GM20000 (cell line): ENCODE data around the gene MAP2K3.
A peak's percentile ranks its signal among the peaks of the same experiment; 100 is the strongest.
"Not testable (repeated sequence)": the region's sequence is repeated elsewhere in the genome, so short reads cannot be mapped to it uniquely, and the experiment has no call there.

Source experiments
- DNase-seq: peaks from one replicate; pipeline ENCODE4 v3.0.0; 2012; ENCODE audit warnings: low spot score
- CTCF ChIP-seq: IDR thresholded peaks from 2 replicates; pipeline ENCODE4 v1.5.1; 2012; ENCODE audit warnings: mild to moderate bottlenecking, control low read depth; ENCODE audit errors: extremely low read depth, missing control alignments

Gene MAP2K3

GRCh38 chr17:21304091-21304490 lies 19.6 kb downstream of the MAP2K3 start:
- DNase-seq, result peak; percentile 18
- no peak for TF ChIP-seq CTCF

GRCh38 chr17:21304551-21305151 lies 20.1 kb downstream of the MAP2K3 start:
- not testable (repeated sequence) for DNase-seq

GRCh38 chr17:21305431-21306180 lies 21.1 kb downstream of the MAP2K3 start:
- not testable (repeated sequence) for DNase-seq

- not testable (repeated sequence) for DNase-seq
Observed at GRCh38 chr17:21306611-21307272, 22.2 kb downstream of the MAP2K3 start.

- not testable (repeated sequence) for DNase-seq
Observed at GRCh38 chr17:21307273-21307625, 22.7 kb downstream of the MAP2K3 start.

GRCh38 chr17:21308931-21309381 lies 24.4 kb downstream of the MAP2K3 start:
- DNase-seq, result not testable (repeated sequence)

GRCh38 chr17:21310061-21310765 lies 25.7 kb downstream of the MAP2K3 start:
- DNase-seq, result not testable (repeated sequence)

- DNase-seq, result not testable (repeated sequence)
Observed at GRCh38 chr17:21310766-21311602, 26.5 kb downstream of the MAP2K3 start.

- no peak for TF ChIP-seq CTCF
- DNase-seq, result no peak
Observed at GRCh38 chr17:21313320-21313719, 28.8 kb downstream of the MAP2K3 start.

GRCh38 chr17:21313761-21314160 lies 29.2 kb downstream of the MAP2K3 start:
- not testable (repeated sequence) for DNase-seq

GRCh38 chr17:21314261-21314664 lies 29.8 kb downstream of the MAP2K3 start:
- not testable (repeated sequence) for DNase-seq

- DNase-seq, result not testable (repeated sequence)
Observed at GRCh38 chr17:21314701-21315111, 30.2 kb downstream of the MAP2K3 start.

GRCh38 chr17:21315246-21316000 lies 30.9 kb downstream of the MAP2K3 start:
- not testable (repeated sequence) for DNase-seq

- DNase-seq, result not testable (repeated sequence)
Observed at GRCh38 chr17:21316212-21316886, 31.8 kb downstream of the MAP2K3 start.

- DNase-seq, result not testable (repeated sequence)
Observed at GRCh38 chr17:21316887-21317500, 32.5 kb downstream of the MAP2K3 start.

- DNase-seq, result not testable (repeated sequence)
Observed at GRCh38 chr17:21317821-21318220, 33.3 kb downstream of the MAP2K3 start.
